ENCODE data around the gene GMCL1. TPM values are rescaled to one million over a fixed set of nuclear protein-coding genes. Genes with fewer than 3 reads are reported as not detected.

The GMCL1 gene
- total RNA-seq, 1 donor from 2014 or later: 10.4 TPM

GRCh38 chr2:69796174-69796573 is 33.3 kb upstream of the GMCL1 start:
- intact Hi-C loops (cut with DNase I): no loop called here
- Histone ChIP-seq H3K36me3 (no peaks in the 10 kb centered on the region), H3K9me3 (no peaks in the 10 kb centered on the region), H3K27ac (no peak overlapping the region), H3K27me3 (no peaks in the 10 kb centered on the region), H3K4me1 (peaks cover 0 to 17% of the 10 kb centered on the region in 2 donors), H3K4me3 (no peak overlapping the region)
- no peak for DNase-seq (ENCODE audit: low spot score in 2 of 2)
- TF ChIP-seq, protein P1, sequence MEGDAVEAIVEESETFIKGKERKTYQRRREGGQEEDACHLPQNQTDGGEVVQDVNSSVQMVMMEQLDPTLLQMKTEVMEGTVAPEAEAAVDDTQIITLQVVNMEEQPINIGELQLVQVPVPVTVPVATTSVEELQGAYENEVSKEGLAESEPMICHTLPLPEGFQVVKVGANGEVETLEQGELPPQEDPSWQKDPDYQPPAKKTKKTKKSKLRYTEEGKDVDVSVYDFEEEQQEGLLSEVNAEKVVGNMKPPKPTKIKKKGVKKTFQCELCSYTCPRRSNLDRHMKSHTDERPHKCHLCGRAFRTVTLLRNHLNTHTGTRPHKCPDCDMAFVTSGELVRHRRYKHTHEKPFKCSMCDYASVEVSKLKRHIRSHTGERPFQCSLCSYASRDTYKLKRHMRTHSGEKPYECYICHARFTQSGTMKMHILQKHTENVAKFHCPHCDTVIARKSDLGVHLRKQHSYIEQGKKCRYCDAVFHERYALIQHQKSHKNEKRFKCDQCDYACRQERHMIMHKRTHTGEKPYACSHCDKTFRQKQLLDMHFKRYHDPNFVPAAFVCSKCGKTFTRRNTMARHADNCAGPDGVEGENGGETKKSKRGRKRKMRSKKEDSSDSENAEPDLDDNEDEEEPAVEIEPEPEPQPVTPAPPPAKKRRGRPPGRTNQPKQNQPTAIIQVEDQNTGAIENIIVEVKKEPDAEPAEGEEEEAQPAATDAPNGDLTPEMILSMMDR (IDR thresholded peaks at IDR 0.05): no peak

GRCh38 chr2:69797235-69797634 is 32.2 kb upstream of the GMCL1 start:
- Histone ChIP-seq H3K4me3 (no peak overlapping the region), H3K27ac (peak overlapping the region; percentile 84 to 85), H3K36me3 (peaks cover 0 to 5% of the 10 kb centered on the region in 2 donors), H3K9me3 (no peaks in the 10 kb centered on the region), H3K4me1 (peaks cover 0 to 13% of the 10 kb centered on the region in 2 donors), H3K27me3 (no peaks in the 10 kb centered on the region)
- TF ChIP-seq, protein P1 (IDR thresholded peaks at IDR 0.05): no peak
- intact Hi-C loops (cut with DNase I): no loop called here
- no peak for DNase-seq (ENCODE audit: low spot score in 2 of 2)

- H3K36me3 ChIP-seq: peaks cover 0 to 5% of the 10 kb centered on the region in 2 donors
- no peaks in the 10 kb centered on the region for H3K9me3 ChIP-seq
- H3K27me3 ChIP-seq: no peaks in the 10 kb centered on the region
- intact Hi-C loops (cut with DNase I): no loop called here
- no peak for DNase-seq (ENCODE audit: low spot score in 2 of 2)
- peaks cover 0 to 13% of the 10 kb centered on the region in 2 donors for H3K4me1 ChIP-seq
- peak overlapping the region in 1 of 2 donors; percentile 64 for H3K4me3 ChIP-seq
- peak overlapping the region; percentile 84 to 85 for H3K27ac ChIP-seq
- TF ChIP-seq, protein P1 (IDR thresholded peaks at IDR 0.05): no peak
Observed at GRCh38 chr2:69797836-69798289, 31.6 kb upstream of the GMCL1 start.

GRCh38 chr2:69798290-69798908 is 31.1 kb upstream of the GMCL1 start:
- Histone ChIP-seq H3K4me3 (peak overlapping the region; percentile 49 to 64), H3K36me3 (peaks cover 0 to 5% of the 10 kb centered on the region in 2 donors), H3K27ac (peak overlapping the region; percentile 84 to 85), H3K9me3 (no peaks in the 10 kb centered on the region), H3K4me1 (peaks cover 0 to 13% of the 10 kb centered on the region in 2 donors), H3K27me3 (no peaks in the 10 kb centered on the region)
- TF ChIP-seq, protein P1 (IDR thresholded peaks at IDR 0.05): no peak
- no peak for DNase-seq (ENCODE audit: low spot score in 2 of 2)
- intact Hi-C loops (cut with DNase I): no loop called here

GRCh38 chr2:69798909-69799526 is 30.4 kb upstream of the GMCL1 start:
- peaks cover 0 to 13% of the 10 kb centered on the region in 2 donors for H3K4me1 ChIP-seq
- TF ChIP-seq, protein P1 (IDR thresholded peaks at IDR 0.05): no peak
- peaks cover 0 to 5% of the 10 kb centered on the region in 2 donors for H3K36me3 ChIP-seq
- peak overlapping the region; percentile 49 to 64 for H3K4me3 ChIP-seq
- no peak for DNase-seq (ENCODE audit: low spot score in 2 of 2)
- H3K27ac ChIP-seq: peak overlapping the region; percentile 84 to 85
- no peaks in the 10 kb centered on the region for H3K9me3 ChIP-seq
- H3K27me3 ChIP-seq: no peaks in the 10 kb centered on the region
- intact Hi-C loops (cut with DNase I): no loop called here

Data from ascending aorta (tissue), 2 donors.